Mesothelial cell of epicardium (in vitro differentiated cells): ENCODE results near the gene CRY1. TPM values are rescaled to one million over a fixed set of nuclear protein-coding genes. Genes with fewer than 3 reads are reported as not detected.
"Not testable (repeated sequence)": the region's sequence is repeated elsewhere in the genome, so short reads cannot be mapped to it uniquely, and the experiment has no call there.

Experiments
- DNase-seq, 2 experiments: peaks; one replicate each; pipeline ENCODE4 v3.0.0; 2021; ENCODE audit warnings: low spot score in 2 of 2; ENCODE audit not compliant: unreplicated experiment in 2 of 2
- H3K27ac Mint-ChIP-seq: 2 replicates; pipeline ENCODE4 v1.8.0; 2021; ENCODE audit warnings: mixed read lengths
- H3K27me3 Mint-ChIP-seq: 2 replicates; pipeline ENCODE4 v1.8.0; 2021; ENCODE audit warnings: low read depth, mixed read lengths
- H3K36me3 Mint-ChIP-seq: 2 replicates; pipeline ENCODE4 v1.8.0; 2021; ENCODE audit warnings: mixed read lengths
- H3K4me1 Mint-ChIP-seq: 2 replicates; pipeline ENCODE4 v1.8.0; 2021; ENCODE audit warnings: mixed read lengths
- H3K4me3 Mint-ChIP-seq: 2 replicates; pipeline ENCODE4 v1.8.0; 2021; ENCODE audit warnings: mild to moderate bottlenecking, moderate library complexity, mixed read lengths
- H3K9me3 Mint-ChIP-seq: 2 replicates; pipeline ENCODE4 v1.8.0; 2021; ENCODE audit warnings: mixed read lengths
- CTCF ChIP-seq: fragments of 200-600 bp; sonication (generic); IDR thresholded peaks from one replicate; pipeline ENCODE4 v1.5.0; 2021; ENCODE audit warnings: antibody characterized with exemption; ENCODE audit not compliant: unreplicated experiment
- total RNA-seq: library from RNA; stranded (reverse); gene quantifications from 3 replicates; pipeline ENCODE4 v1.2.1, GENCODE V29; 2021

CRY1 gene
- total RNA-seq, 1 donor from 2014 or later: 26.5 TPM

GRCh38 chr12:107026806-107027635 is 66.3 kb downstream of the CRY1 start:
- Mint-ChIP-seq H3K27me3 (no peaks in the 10 kb centered on the region), H3K9me3 (no peaks in the 10 kb centered on the region), H3K4me1 (peaks cover 36% of the 10 kb centered on the region), H3K4me3 (no peak overlapping the region), H3K27ac (peak overlapping the region; percentile 85), H3K36me3 (no peaks in the 10 kb centered on the region)
- no peak for TF ChIP-seq CTCF
- DNase-seq: no peak

- H3K27me3 Mint-ChIP-seq, H3K27ac Mint-ChIP-seq, DNase-seq, H3K9me3 Mint-ChIP-seq, H3K4me3 Mint-ChIP-seq, H3K36me3 Mint-ChIP-seq: not testable (repeated sequence)
- peaks cover 33% of the 10 kb centered on the region for H3K4me1 Mint-ChIP-seq
These were observed 67.0 kb downstream of the CRY1 start for GRCh38 chr12:107026356-107026755.

- H3K4me3 Mint-ChIP-seq: no peak overlapping the region
- H3K36me3 Mint-ChIP-seq: peaks cover 1% of the 10 kb centered on the region
- DNase-seq: no peak
- H3K9me3 Mint-ChIP-seq: no peaks in the 10 kb centered on the region
- no peak for TF ChIP-seq CTCF
- H3K27ac Mint-ChIP-seq: no peak overlapping the region
- no peaks in the 10 kb centered on the region for H3K27me3 Mint-ChIP-seq
- H3K4me1 Mint-ChIP-seq: peaks cover 28% of the 10 kb centered on the region
These were observed 67.7 kb downstream of the CRY1 start for GRCh38 chr12:107025671-107026070.

GRCh38 chr12:107019546-107019945 is 73.8 kb downstream of the CRY1 start:
- H3K27ac Mint-ChIP-seq: no peak overlapping the region
- no peak for DNase-seq
- H3K9me3 Mint-ChIP-seq: no peaks in the 10 kb centered on the region
- no peaks in the 10 kb centered on the region for H3K4me1 Mint-ChIP-seq
- no peak for TF ChIP-seq CTCF
- H3K4me3 Mint-ChIP-seq: no peak overlapping the region
- H3K27me3 Mint-ChIP-seq: no peaks in the 10 kb centered on the region
- H3K36me3 Mint-ChIP-seq: peaks cover 12% of the 10 kb centered on the region

- Mint-ChIP-seq H3K4me1 (peaks cover 5% of the 10 kb centered on the region), H3K9me3 (peaks cover 4% of the 10 kb centered on the region), H3K36me3 (peaks cover 14% of the 10 kb centered on the region), H3K27ac (no peak overlapping the region), H3K4me3 (no peak overlapping the region), H3K27me3 (no peaks in the 10 kb centered on the region)
- no peak for DNase-seq
- TF ChIP-seq CTCF: no peak
These were observed 76.3 kb downstream of the CRY1 start for GRCh38 chr12:107017042-107017441.

GRCh38 chr12:107014055-107014454 is 79.3 kb downstream of the CRY1 start:
- peaks cover 13% of the 10 kb centered on the region for H3K9me3 Mint-ChIP-seq
- peaks cover 19% of the 10 kb centered on the region for H3K36me3 Mint-ChIP-seq
- no peak for DNase-seq

More at GRCh38 chr12:107014055-107014454, 79.3 kb downstream of the CRY1 start:
- Mint-ChIP-seq H3K27ac (no peak overlapping the region), H3K27me3 (no peaks in the 10 kb centered on the region), H3K4me3 (no peak overlapping the region), H3K4me1 (peaks cover 5% of the 10 kb centered on the region)
- TF ChIP-seq CTCF: no peak
